Sigmoid colon (tissue), 7 donors: ENCODE data around the gene TCIRG1. TPM values are rescaled to one million over a fixed set of nuclear protein-coding genes. Genes with fewer than 3 reads are reported as not detected.

Source experiments
- DNase-seq: peaks from one replicate; pipeline ENCODE4 v3.0.0-alpha.2; 2019
- H3K27ac ChIP-seq, 4 donors: fragments of 200-600 bp; sonication (generic); one replicate each; pipeline ENCODE4 v1.5.1; 2016 to 2019; ENCODE audit warnings: mild to moderate bottlenecking in 1 of 4
- H3K27me3 ChIP-seq, 3 donors: fragments of 200-600 bp; sonication (generic); one replicate each; pipeline ENCODE4 v1.5.1; 2019; ENCODE audit warnings: mild to moderate bottlenecking in 1 of 3
- H3K36me3 ChIP-seq, 4 donors: fragments of 200-600 bp; sonication (generic); one replicate each; pipeline ENCODE4 v1.5.1; 2016 to 2019
- H3K4me1 ChIP-seq, 4 donors: fragments of 200-600 bp; sonication (generic); one replicate each; pipeline ENCODE4 v1.5.1; 2017 to 2019
- H3K4me3 ChIP-seq, 4 donors: fragments of 200-600 bp; sonication (generic); one replicate each; pipeline ENCODE4 v1.5.1; 2017 to 2019; ENCODE audit warnings: mild to moderate bottlenecking in 2 of 4, moderate library complexity in 1 of 4
- H3K9me3 ChIP-seq, 4 donors: fragments of 200-600 bp in 3 of 4; sonication (generic) in 3 of 4; one replicate each; pipeline versions ENCODE4 v1.5.1 to v1.6.1; 2013 to 2019
- CTCF ChIP-seq, 4 experiments: fragments of 450-650 bp in 3 of 4; fragments of 200-600 bp in 1 of 4; IDR thresholded peaks; one replicate each; pipeline ENCODE4 v1.5.1; 2016 to 2019; ENCODE audit warnings: antibody characterized with exemption in 4 of 4, mild to moderate bottlenecking in 3 of 4, moderate library complexity in 2 of 4
- EP300 ChIP-seq, 4 donors: sonication (generic); formaldehyde crosslinking; IDR thresholded peaks; one replicate each; pipeline ENCODE4 v1.6.1; 2017; ENCODE audit warnings: antibody characterized with exemption in 4 of 4
- POLR2A ChIP-seq, 2 donors: fragments of 450-650 bp; IDR thresholded peaks; one replicate each; pipeline ENCODE4 v1.6.1; 2016; ENCODE audit warnings: antibody characterized with exemption in 2 of 2, mild to moderate bottlenecking in 2 of 2, moderate library complexity in 2 of 2
- POLR2AphosphoS5 ChIP-seq, 4 donors: sonication (generic); formaldehyde crosslinking; IDR thresholded peaks; one replicate each; pipeline ENCODE4 v1.6.1; 2017; ENCODE audit warnings: antibody characterized with exemption in 4 of 4
- WGBS, 2 donors: extraction: QIAGEN DNeasy Blood & Tissue Kit; methylation state at CpG; one replicate each; pipeline ENCODE4 v1.1.7; 2013; 5-methylcytosine and 5-hydroxymethylcytosine counted together
- intact Hi-C: fragments of 100-400 bp; cut with DNase I; formaldehyde crosslinking; loops from one replicate; pipeline ENCODE4 v1.15.1; 2023
- polyA plus RNA-seq, 3 donors: library from polyadenylated mRNA; stranded (reverse); fragments of 200-250 nt; gene quantifications; one replicate each; pipeline ENCODE4 v1.2.3, GENCODE V29; 2013
- total RNA-seq, 4 donors: library from RNA; depleted of rRNA; stranded (reverse); fragments of >200 nt; gene quantifications; one replicate each; pipeline ENCODE4 v1.1.0, GENCODE V29; 2016
- donor health status: healthy with polysubstance abuse.
- donor health status: Bipolar disorder and iron deficiency.
- donor health status: healthy.

The TCIRG1 gene
- total and polyA plus RNA-seq, 7 donors = 15.0 to 276 (median 73.9) TPM

DNA sequence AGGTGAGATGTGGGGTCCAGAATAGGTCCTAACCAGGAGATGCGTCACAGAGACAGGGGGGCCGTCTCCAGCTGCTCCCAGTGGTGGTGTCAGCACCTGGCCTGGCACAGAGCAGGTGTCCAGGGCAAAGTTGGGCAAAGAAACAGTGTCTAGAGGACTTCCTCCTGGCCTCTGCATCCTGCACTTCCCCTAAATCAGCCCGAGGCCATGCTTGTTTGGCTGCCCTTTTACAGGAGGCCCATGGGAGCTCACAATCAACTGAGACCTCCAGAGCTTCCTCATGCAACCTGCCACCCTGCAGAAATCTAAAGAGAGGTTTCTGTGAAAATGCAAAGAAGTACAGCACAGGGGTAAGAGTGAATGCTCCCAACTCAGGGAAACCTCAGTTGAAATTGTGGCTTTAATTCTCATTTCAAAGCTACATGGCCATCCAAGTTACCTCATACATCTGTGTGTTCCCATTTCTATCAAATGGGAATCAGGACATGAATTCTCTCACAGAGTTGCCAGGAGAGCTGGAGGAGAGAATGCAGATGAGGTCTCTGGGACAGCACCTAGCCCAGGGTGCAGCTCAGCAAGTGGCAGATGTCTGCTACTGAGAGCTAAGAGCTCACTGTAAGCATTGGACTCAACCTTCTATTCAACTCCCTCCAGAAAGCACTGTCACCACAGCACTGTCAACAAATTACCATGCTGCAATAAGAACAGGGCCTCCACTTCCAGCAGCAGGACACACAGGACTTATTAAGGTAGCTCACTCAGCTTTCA lies 32.6 kb downstream of the TCIRG1 start:
- DNase-seq = no peak
- H3K36me3 ChIP-seq = peaks cover 13 to 82% (median 28%) of the 10 kb centered on the region in 4 donors

DNA sequence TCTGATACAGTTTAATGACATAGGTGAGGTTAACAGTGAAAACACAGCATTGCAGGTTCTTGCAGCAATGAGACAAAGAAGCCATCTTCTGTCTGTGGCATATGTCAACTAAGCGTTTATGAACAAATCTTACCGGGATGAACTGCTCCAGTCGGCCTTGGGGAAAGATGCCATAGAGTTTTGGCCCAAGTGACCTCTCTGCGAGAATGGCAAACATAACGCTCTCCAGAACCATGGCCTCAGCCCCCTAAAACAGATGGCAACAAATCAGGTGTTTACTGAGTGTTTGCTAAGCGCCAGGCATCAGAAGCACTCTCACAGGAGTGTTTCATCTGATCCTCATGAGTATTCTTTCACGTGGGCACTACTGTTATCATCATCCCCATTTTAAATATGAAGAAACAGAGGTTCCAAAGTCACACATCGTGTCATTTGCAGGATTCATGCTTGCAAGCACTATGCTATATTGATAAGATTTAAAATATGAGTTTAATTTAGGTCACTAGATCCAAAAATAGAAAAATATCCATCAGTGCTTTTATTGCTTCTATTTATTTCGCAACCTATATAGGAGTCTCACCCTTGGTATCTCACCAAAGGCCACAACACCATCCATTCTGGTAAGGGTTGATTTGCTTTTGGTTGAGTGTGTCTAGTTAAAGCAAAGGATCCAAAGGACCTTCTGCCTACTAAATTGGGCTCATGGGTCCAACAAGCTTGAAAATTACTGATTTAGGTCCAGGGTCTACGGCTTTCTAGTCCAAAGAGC lies 35.9 kb downstream of the TCIRG1 start:
- H3K27me3 ChIP-seq = no peaks in the 10 kb centered on the region
- TF ChIP-seq POLR2AphosphoS5 (IDR thresholded peaks at IDR 0.05) (no peak), EP300 (IDR thresholded peaks at IDR 0.05) (no peak), CTCF (IDR thresholded peaks at IDR 0.05) (no peak), POLR2A (IDR thresholded peaks at IDR 0.05) (no peak)
- no peaks in the 10 kb centered on the region for H3K9me3 ChIP-seq
- DNase-seq = no peak
- intact Hi-C loops = no loop called here
- no peak overlapping the region for H3K27ac ChIP-seq
- WGBS, 2 donors = 85 to 93% methylated on average over 10 of the region's 10 CpGs
- H3K4me3 ChIP-seq = no peak overlapping the region
- H3K36me3 ChIP-seq = peaks cover 0 to 56% (median 14%) of the 10 kb centered on the region in 4 donors
- no peaks in the 10 kb centered on the region for H3K4me1 ChIP-seq

More for the DNA sequence above, 32.6 kb downstream of the TCIRG1 start:
- intact Hi-C loops = no loop called here
- Histone ChIP-seq H3K27ac (no peak overlapping the region), H3K9me3 (no peaks in the 10 kb centered on the region), H3K4me3 (no peak overlapping the region), H3K27me3 (no peaks in the 10 kb centered on the region), H3K4me1 (no peaks in the 10 kb centered on the region)
- TF ChIP-seq CTCF (IDR thresholded peaks at IDR 0.05) (no peak), POLR2A (IDR thresholded peaks at IDR 0.05) (no peak), POLR2AphosphoS5 (IDR thresholded peaks at IDR 0.05) (no peak), EP300 (IDR thresholded peaks at IDR 0.05) (no peak)
- 71 to 84% methylated on average over 3 of the region's 3 CpGs for WGBS, 2 donors

- H3K27ac ChIP-seq = no peak overlapping the region
- TF ChIP-seq CTCF (IDR thresholded peaks at IDR 0.05) = peak in 1 of 4 experiments; percentile 13
- TF ChIP-seq POLR2A (IDR thresholded peaks at IDR 0.05) = no peak
- no peak for TF ChIP-seq EP300 (IDR thresholded peaks at IDR 0.05)
- no peak for TF ChIP-seq POLR2AphosphoS5 (IDR thresholded peaks at IDR 0.05)
- no peak for DNase-seq
- WGBS, 2 donors = 57 to 74% methylated on average over 11 of the region's 11 CpGs
- no peak overlapping the region for H3K4me3 ChIP-seq
- no peaks in the 10 kb centered on the region for H3K9me3 ChIP-seq
- no peaks in the 10 kb centered on the region for H3K4me1 ChIP-seq
- H3K36me3 ChIP-seq = peaks cover 0 to 52% (median 7%) of the 10 kb centered on the region in 4 donors
- intact Hi-C loops = loop anchor here (2.0 kb wide), 1 partner anchor 130 kb away; no protein-coding TSS in a partner anchor
- no peaks in the 10 kb centered on the region for H3K27me3 ChIP-seq
Observed at GRCh38 chr11:68076371-68077042, 37.7 kb downstream of the TCIRG1 start.

DNA sequence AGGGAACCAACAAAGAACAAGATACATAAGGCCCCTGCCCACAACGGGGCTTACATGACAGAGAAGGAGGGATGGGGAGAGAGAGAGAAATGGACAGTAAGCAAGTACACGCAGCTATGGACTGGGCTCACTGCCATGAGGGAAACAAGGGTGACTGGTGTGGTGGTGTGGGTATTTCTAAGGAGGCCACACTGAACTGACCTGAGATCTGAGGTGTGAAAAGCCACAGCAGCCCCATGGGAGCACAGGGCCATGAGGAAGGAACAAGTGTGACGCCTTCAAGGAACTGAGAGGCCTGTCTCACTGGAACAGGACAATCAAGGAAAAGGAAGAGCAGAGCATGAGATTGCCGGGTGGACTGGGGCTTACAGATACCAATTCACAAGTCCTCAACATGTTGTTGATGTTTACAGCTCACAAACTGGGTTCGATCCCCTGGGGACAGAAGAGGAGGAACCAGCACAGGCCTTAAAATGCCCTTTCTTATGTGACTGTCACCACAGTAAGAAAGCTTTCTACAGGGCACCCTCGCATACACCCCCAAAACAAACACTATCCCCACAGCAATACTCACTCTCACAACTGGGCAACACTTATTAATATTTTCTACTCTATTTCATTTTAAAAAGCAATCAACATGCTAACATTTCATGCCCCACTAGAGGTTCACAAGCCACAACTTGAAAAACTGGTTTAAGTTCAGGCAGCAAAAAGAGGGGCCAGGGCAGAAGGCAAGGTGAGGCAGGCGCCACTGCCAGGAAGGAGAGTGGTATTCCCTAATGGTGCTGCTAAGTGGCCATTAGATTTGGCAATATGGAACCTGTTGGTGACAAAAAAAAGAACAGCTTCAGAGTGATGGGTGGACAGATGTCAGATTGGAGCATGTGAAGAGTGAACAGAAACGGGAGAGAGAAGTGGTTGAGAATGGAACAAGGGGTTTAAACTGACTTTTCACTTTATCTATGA lies 39.1 kb downstream of the TCIRG1 start:
- WGBS, 2 donors = 83 to 84% methylated on average over 8 of the region's 8 CpGs
- Histone ChIP-seq H3K4me3 (no peak overlapping the region), H3K4me1 (peaks cover 0 to 11% (median 7%) of the 10 kb centered on the region in 4 donors), H3K27ac (no peak overlapping the region), H3K9me3 (no peaks in the 10 kb centered on the region), H3K27me3 (no peaks in the 10 kb centered on the region), H3K36me3 (peaks cover 0 to 38% (median 2%) of the 10 kb centered on the region in 4 donors)
- no peak for DNase-seq
- intact Hi-C loops = loop anchor here (2.0 kb wide), 1 partner anchor 129 kb away; no protein-coding TSS in a partner anchor
- no peak for TF ChIP-seq POLR2A (IDR thresholded peaks at IDR 0.05)
- TF ChIP-seq POLR2AphosphoS5 (IDR thresholded peaks at IDR 0.05) = no peak
- TF ChIP-seq EP300 (IDR thresholded peaks at IDR 0.05) = no peak
- no peak for TF ChIP-seq CTCF (IDR thresholded peaks at IDR 0.05)
